DND-41 (cell line): ENCODE measurements around the gene OXCT1.

ENCODE experiments used
- CTCF ChIP-seq: IDR thresholded peaks from 2 replicates; pipeline ENCODE4 v1.5.1; 2012; ENCODE audit warnings: borderline replicate concordance, low read length, moderate library complexity, mild to moderate bottlenecking; ENCODE audit not compliant: poor library complexity, severe bottlenecking; ENCODE audit errors: extremely low read depth
- EZH2 ChIP-seq: IDR thresholded peaks from 3 replicates; pipeline ENCODE4 v1.6.1; 2012; ENCODE audit warnings: borderline replicate concordance, low read depth, mild to moderate bottlenecking, moderate library complexity, low read length, inconsistent platforms; ENCODE audit not compliant: severe bottlenecking

- TF ChIP-seq CTCF (no peak), EZH2 (no peak)
Observed at GRCh38 chr5:41768692-41769091, 101.5 kb downstream of the OXCT1 start.
